ENCODE data around the gene OR6V1.

Gene OR6V1

GRCh38 chr7:143049362-143049761 is 2.8 kb upstream of the OR6V1 start:
- no peak overlapping the region for H3K9ac ChIP-seq (ENCODE audit: low read length)
- no peak overlapping the region for H2AFZ ChIP-seq (ENCODE audit: low read length)
- H3K4me3 ChIP-seq (ENCODE audit: low read length): no peak overlapping the region
- no peaks in the 10 kb centered on the region for H3K36me3 ChIP-seq (replicated peaks; ENCODE audit: insufficient read depth, low read length)
- H3K9me2 ChIP-seq (replicated peaks; ENCODE audit: insufficient read depth, low read length): no peaks in the 10 kb centered on the region
- no peaks in the 10 kb centered on the region for H3K9me3 ChIP-seq (replicated peaks; ENCODE audit: insufficient read depth, low read length)
- H3K27me3 ChIP-seq (replicated peaks; ENCODE audit: insufficient read depth, low read length): no peaks in the 10 kb centered on the region
- DNase-seq: no peak
- no peak overlapping the region for H3K4me2 ChIP-seq (ENCODE audit: low read depth, low read length)
- no peak overlapping the region for H3K27ac ChIP-seq (ENCODE audit: low read length)
- H4K20me1 ChIP-seq (ENCODE audit: insufficient read depth, low read length): no peaks in the 10 kb centered on the region
- no peak for TF ChIP-seq EZH2phosphoT487 (IDR thresholded peaks at IDR 0.05; ENCODE audit: low read length)
- no peak for TF ChIP-seq EZH2 (optimal IDR thresholded peaks at IDR 0.05; ENCODE audit: low read depth, low read length)
- TF ChIP-seq CTCF (IDR thresholded peaks at IDR 0.05; ENCODE audit: low read length): no peak
- H3K4me1 ChIP-seq (ENCODE audit: low read length): no peaks in the 10 kb centered on the region
- H3K79me2 ChIP-seq (ENCODE audit: low read length): no peaks in the 10 kb centered on the region
- H3F3A ChIP-seq (ENCODE audit: insufficient read depth, low read length): no peaks in the 10 kb centered on the region

DNA sequence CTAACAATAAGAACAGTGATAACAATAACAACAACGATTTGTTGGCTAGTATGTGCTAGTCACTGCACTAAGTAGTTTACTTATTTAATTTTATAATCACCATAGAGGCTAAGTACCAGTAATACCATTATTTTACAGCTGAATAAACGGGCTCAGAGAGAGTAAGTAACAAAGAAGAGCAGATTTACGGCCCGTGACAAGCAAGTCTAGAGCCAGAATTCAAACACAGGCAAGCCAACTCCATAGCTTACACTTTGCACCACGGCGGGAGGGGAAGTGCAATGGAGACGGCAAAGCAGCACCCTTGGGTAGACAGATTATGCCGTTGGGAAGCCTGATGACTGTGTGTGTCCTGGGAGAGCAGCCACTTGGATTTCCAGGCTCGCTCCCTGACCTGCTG is 1.2 kb upstream of the OR6V1 start:
- Histone ChIP-seq H3K9me3 (replicated peaks; ENCODE audit: insufficient read depth, low read length) (no peaks in the 10 kb centered on the region), H3K9ac (ENCODE audit: low read length) (no peak overlapping the region), H3F3A (ENCODE audit: insufficient read depth, low read length) (no peaks in the 10 kb centered on the region), H3K4me3 (ENCODE audit: low read length) (no peak overlapping the region), H3K79me2 (ENCODE audit: low read length) (no peaks in the 10 kb centered on the region), H3K36me3 (replicated peaks; ENCODE audit: insufficient read depth, low read length) (no peaks in the 10 kb centered on the region), H4K20me1 (ENCODE audit: insufficient read depth, low read length) (no peaks in the 10 kb centered on the region), H3K9me2 (replicated peaks; ENCODE audit: insufficient read depth, low read length) (no peaks in the 10 kb centered on the region), H2AFZ (ENCODE audit: low read length) (no peak overlapping the region), H3K4me1 (ENCODE audit: low read length) (no peaks in the 10 kb centered on the region), H3K4me2 (ENCODE audit: low read depth, low read length) (no peak overlapping the region), H3K27me3 (replicated peaks; ENCODE audit: insufficient read depth, low read length) (no peaks in the 10 kb centered on the region), H3K27ac (ENCODE audit: low read length) (no peak overlapping the region)
- TF ChIP-seq EZH2phosphoT487 (IDR thresholded peaks at IDR 0.05; ENCODE audit: low read length): no peak
- TF ChIP-seq EZH2 (optimal IDR thresholded peaks at IDR 0.05; ENCODE audit: low read depth, low read length): no peak
- TF ChIP-seq CTCF (IDR thresholded peaks at IDR 0.05; ENCODE audit: low read length): no peak
- no peak for DNase-seq

GRCh38 chr7:143054621-143055020 is 2.5 kb downstream of the OR6V1 start:
- DNase-seq: no peak
- Histone ChIP-seq H3K36me3 (replicated peaks; ENCODE audit: insufficient read depth, low read length) (no peaks in the 10 kb centered on the region), H3K4me2 (ENCODE audit: low read depth, low read length) (no peak overlapping the region), H3K4me3 (ENCODE audit: low read length) (no peak overlapping the region), H3F3A (ENCODE audit: insufficient read depth, low read length) (no peaks in the 10 kb centered on the region), H3K9ac (ENCODE audit: low read length) (no peak overlapping the region), H3K27ac (ENCODE audit: low read length) (no peak overlapping the region), H3K27me3 (replicated peaks; ENCODE audit: insufficient read depth, low read length) (no peaks in the 10 kb centered on the region), H2AFZ (ENCODE audit: low read length) (no peak overlapping the region), H3K9me3 (replicated peaks; ENCODE audit: insufficient read depth, low read length) (no peaks in the 10 kb centered on the region), H3K4me1 (ENCODE audit: low read length) (no peaks in the 10 kb centered on the region), H3K79me2 (ENCODE audit: low read length) (no peaks in the 10 kb centered on the region), H4K20me1 (ENCODE audit: insufficient read depth, low read length) (no peaks in the 10 kb centered on the region), H3K9me2 (replicated peaks; ENCODE audit: insufficient read depth, low read length) (no peaks in the 10 kb centered on the region)
- TF ChIP-seq EZH2 (optimal IDR thresholded peaks at IDR 0.05; ENCODE audit: low read depth, low read length) (no peak), EZH2phosphoT487 (IDR thresholded peaks at IDR 0.05; ENCODE audit: low read length) (no peak), CTCF (IDR thresholded peaks at IDR 0.05; ENCODE audit: low read length) (no peak)

Data from MM.1S (cell line).